HG02610 (cell line): ENCODE results near the gene MZT2B.
"Not testable (repeated sequence)": the region's sequence is repeated elsewhere in the genome, so short reads cannot be mapped to it uniquely, and the experiment has no call there.

Source experiments
- ATAC-seq: cut with Tn5 transposase; IDR thresholded peaks from one replicate; pipeline ENCODE4 v1.9.1; 2021; ENCODE audit warnings: mild to moderate bottlenecking, moderate library complexity; ENCODE audit not compliant: unreplicated experiment

MZT2B gene, protein sequence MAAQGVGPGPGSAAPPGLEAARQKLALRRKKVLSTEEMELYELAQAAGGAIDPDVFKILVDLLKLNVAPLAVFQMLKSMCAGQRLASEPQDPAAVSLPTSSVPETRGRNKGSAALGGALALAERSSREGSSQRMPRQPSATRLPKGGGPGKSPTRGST

DNA sequence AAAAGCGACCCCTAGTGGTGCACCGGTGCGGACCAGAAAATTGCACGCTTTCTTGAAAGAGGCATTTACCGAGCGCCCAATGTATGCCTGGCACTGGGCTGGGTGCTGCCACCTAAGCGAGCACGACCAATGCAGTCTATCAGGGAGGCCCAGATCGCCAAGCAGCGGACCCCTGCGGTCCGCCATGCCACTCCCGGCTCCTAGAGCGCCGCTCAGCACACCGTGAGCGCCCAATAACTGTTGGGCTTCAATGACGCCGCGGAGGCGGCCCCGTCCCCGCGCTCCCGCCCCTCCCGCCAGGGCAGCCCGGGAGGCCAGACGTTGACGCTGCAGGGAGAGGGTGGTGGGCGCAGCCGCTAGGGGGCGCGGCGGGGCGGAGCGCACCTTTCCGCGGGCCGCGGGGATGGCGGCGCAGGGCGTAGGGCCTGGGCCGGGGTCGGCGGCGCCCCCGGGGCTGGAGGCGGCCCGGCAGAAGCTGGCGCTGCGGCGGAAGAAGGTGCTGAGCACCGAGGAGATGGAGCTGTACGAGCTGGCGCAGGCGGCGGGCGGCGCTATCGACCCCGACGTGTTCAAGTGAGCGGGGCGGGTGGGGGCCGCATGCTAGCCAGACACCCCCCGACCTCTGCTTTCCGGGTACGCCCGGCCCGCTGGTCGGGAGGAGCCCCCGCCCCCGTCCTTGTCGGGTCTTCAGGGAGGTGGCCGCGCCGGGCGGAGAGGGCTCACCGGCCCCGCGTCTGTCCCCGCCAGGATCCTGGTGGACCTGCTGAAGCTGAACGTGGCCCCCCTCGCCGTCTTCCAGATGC is at the start of gene MZT2B:
Gene MZT2B (plus strand): TSS at position 383 of the 803 bp plus-strand sequence. CDS start 21 bp downstream, at position 404.
- peak; percentile 86 for ATAC-seq

DNA sequence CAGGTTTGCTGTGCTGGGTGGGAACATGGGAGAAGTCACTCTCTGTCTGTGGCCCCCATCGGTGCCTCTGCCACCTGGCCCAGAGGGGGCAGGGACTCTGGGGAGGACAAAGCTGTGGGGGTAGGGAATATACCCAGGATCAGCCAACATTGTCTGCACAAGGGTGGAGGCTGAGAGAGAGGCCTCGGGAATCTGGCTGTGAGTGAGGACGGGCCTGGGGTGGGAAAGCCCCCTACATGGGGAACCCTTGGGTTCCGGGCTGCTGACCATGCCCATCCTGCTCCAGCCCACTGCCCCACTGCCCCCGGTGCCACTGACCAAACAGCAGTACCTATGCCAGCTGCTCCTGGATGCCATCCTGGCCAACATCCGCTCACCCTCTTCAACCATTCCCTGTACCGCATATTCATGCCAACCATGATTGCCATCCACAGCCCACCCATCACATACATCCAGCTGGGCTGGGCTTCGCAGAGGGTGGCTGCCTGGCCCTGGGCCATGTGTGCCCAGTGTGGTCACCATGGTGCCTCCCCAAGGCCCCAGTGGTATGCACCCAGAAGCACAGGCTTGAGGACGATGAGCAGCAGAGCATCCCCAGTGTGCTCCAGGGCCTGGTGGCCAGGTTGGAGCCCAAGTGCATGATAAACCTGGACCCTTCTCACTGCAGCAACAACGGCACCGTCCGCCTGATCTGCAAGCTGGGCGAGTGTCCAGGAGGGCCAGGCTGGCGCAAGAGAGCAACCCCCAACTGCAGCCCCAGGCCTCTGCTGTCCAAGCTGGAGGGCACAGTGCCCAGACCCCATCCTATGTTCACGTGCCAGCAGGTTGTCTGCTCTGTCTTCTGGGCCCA is 46.1 kb upstream of the MZT2B start:
- ATAC-seq = no peak

DNA sequence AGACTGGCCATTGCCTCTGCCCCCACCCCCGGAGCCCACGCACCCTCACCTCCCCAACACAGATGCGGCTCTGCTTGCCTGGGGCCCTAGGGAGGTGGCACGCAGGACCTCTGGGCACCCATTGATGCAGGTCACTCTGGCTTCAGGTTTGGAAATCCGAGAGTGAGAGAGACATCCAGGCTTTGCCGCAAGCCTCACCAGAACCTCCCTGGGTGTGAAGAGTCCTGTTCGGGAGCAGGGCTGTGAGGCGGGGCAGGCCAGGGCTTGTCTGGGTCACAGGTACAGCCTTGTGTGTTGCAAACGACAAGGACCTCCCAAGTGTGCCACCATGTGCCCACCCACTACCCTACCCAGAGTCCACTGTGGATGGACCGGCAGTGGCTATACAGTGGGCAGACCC is 45.5 kb upstream of the MZT2B start:
- ATAC-seq = not testable (repeated sequence)

DNA sequence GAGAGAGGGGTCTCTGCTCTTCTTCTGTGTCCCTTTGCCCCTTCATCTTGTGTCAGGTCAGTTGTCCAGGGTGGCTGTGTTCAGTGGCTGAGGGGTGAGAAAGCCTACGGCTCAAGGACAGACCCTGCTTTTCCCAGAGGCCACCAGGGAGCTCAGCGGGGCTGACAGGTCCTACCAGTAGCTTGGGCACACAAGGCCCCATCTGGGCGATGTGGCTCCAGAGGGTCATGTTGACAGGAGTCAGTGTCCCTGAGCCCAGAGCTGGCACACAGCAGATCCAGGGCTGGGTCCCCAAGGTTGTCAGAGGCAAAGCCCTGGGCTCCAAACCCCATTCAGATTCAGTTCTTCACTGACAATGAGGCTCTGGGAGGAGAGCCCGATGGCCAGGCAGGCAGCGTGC is 44.9 kb upstream of the MZT2B start:
- not testable (repeated sequence) for ATAC-seq

DNA sequence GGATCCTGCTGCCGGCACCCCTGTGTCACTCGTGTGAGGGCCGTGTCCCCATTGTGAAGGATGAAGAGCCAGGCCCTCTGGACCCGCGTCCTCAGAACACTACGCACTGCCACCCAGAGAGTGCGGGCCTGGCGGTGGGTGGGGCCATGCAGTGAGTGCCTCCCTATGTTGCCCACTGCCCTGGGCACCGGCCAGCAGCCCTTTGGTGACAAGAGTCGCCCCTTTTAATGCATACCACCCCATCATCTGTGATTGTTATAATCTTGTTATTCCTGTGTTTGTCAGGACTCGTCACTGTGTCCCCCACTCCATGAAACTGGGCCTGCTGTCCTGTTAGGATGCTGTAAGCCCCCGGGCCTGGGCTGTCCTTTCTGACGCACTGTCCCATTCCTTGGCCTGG is 43.7 kb upstream of the MZT2B start:
- ATAC-seq = not testable (repeated sequence)

DNA sequence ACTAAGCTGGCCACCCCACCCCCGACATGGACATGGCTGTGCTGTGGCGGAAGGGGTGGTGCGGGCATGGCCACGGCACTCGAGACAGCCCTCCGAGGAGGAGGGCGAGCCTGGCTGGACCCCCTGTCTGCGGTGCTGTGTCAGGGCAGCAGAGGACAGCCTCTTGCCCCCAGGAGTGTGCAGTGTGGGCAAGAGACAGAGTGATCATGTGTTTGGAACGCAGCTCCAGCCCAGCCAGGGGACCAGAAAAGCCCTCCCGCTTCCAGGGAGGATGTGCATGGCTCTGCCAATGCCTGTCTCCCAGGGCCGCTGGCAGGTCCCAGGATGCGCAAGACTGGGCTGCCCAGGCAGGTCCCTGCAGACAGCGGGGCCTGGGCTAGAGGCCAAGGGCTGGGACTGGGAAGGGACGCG is 43.2 kb upstream of the MZT2B start:
- not testable (repeated sequence) for ATAC-seq

DNA sequence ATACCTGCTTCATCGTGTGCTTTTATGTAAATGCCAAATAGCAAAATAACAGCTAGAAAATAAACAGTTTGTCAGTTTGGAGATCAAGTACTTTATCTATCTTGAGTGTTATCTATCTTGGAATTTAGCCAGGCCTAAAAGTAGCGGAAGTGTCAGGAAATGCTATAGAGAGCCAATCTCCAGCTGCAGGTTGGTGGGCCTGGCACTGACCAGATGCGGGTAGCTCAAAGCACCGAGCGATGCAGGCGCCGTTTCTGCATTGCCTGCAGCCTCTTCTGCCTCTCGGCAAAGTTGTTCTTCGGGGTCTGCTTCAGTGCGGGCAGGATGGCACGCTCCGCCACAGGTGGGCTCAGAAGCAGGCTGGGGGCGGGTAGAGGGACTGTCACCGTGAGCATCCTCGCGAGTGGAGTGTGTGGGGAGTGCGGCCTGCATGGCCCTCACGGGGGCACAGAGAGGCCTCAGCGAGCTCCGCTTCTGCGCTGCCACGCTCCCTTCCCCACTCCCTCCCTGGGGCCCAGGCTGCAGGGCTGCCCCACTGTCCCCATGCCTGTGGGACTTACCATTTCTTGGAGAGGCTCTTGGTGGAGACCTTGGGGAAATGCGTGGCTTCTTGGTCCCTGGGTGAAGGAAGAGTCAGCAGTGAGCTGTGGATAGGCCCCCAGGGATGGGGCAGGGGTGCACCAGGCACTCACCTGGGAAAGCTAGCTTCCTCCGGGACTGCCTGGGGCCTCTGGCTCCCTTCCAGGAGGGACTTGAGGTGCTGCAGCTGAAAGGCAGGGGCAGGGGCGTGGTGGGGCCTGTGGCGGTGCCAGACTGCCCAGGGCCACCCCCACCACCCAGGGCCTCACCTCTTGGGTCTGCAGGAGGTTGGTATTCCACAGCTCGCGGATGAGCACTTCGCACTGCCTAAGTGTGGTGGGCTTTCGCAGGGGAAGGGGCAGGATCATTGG is 42.5 kb upstream of the MZT2B start:
- ATAC-seq = not testable (repeated sequence)

DNA sequence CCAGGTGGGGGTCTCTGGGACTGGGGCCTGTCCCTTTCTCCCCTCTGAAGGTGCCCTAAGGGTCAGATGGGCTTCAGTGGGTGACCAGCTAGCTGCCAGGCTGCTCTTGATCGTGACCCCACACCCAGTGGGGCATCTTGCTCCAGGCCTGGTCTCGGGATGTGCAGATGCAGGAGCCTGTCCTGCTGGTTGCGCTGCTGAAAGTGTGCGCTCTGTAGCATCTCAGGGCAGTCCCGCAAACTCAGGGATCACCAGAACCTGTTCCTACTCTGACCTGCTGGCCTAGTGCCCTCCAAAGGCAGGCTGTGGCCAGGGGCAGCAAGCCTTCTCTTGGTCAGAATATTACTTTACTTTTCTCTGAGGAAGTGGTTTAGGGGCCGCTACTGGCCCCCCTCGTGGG is 41.5 kb upstream of the MZT2B start:
- ATAC-seq = not testable (repeated sequence)

DNA sequence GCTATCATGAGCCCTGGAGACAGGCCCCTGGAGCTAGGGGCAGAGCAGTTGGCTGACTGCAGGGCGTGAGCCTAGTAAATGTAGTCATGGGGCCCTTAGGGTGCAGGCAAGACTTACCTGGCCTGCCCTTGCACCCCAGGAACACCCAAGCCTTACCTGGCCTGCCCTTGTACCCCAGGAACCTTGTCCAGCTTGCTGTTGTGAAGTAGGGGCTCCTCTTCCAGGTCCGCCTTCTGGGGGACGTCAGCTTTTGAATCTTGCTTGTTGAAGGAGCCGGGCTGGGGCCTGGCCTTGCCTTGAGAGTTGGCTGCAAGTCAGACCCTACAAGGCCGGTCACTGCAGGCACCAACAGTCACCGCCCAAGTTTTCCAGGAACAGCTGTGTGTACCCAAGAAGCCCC is 41.1 kb upstream of the MZT2B start:
- not testable (repeated sequence) for ATAC-seq

DNA sequence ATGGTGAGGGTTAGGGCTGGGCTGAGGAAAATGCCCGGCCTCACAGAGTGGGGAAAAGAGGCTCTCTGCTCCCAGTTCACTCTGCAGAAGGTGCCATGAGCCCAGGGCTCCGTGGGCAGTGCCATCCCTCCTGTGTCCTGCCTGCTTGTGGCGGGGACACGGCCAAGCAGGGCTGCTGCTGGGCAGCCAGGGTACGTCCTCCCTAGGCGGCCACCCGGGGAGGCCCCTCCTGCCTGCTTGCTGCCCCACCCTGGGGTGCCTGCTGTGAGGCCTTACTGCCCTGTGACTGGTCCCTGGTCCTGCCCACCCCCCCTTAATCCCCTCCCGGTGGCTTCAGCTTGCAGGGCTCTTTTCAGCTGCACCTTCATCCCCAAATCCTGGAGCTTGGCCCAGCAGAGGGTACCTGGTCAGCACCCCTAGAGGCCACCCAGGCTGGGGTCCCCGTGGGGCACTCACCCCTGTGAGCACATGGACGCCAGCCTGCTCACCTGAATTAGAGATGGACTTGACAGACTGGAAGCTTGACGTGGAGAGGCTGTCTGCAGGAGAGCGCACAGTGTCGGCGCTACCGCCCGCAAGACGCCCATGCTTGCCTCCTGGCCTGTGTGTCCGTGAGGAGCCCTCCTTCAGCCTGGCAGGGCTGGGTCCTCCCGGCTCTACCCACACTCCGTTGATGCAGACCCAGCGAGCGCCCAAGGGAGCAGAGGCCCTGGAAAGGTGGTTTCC is 40.3 kb upstream of the MZT2B start:
- ATAC-seq = not testable (repeated sequence)

DNA sequence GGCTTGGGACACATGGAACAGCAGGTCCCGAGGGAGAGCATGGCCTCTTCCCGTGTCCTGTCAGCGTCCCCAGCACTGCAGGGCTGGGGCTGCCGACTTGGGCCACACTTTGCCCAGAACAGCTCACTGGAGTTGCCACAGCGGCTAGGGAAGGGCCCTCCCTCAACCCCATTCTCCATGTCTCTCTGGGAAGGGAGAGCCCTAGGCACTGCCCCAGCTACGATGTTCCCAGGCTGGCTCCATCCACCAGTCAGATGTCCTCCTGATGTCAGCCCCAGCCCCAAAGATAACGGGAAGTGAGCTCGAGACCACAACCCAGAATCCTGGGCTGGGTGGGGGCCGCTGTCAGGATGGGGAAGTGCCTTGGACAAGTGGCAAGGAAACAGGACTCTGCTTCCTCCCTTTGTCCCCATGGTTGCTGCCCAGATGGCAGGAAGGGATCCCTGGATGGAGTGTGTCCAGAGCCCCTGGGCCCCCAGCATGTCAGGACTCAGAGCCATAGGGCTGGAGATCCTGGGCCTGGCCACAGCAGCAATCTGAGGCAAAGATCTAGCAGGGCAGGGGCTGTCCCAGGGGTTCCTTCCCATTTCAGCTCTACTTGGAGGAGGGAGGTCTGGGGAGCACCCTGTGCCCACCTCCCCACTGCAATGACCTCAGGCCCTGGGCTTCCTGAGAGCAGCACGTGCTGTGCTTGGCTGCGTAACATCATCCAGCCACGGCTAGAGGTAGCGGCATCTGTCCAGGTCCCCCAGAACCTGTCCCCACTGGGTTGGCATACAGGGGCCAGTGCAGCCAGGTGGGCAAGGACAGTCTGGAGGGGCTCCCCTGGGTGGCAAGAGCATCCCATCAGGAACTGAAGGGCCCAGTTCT is 39.4 kb upstream of the MZT2B start:
- ATAC-seq = peak; percentile 1

DNA sequence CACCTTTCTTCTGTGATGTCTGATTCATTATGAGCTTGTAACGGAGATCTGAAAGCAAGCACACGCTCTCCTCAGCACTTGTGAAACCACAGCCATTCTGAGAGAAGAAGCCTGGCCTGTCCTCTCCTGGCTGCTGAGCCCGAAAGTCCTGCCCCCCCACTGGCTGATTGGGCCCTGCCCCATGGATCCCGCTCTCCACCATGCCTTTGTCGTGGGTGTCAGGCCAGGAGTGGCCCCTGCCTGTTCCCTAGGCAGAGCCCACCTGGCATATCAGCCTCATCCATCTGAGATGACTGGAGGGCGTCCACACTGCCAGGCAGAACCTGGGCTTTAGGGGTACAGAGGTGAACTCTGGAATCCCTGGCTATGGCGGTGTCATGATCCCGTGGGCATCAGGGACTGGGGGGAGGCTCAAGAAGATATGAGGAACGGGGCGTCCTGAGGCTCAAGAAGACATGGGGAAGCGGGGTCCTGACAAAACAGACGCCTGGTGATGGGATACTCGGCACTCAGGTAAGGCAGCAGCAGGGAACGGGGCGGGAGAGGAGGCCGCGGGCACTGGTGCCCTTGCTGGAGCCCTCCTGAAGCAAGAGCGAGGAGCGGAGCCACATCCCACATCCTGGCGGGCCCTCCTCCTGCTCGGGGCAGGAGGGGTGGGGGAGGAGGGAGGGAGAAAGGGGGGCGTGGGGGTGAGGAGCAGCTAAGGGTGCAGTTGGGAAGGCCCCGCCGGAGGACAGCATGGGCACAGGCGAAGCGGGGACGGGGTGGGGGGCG is 38.6 kb upstream of the MZT2B start:
- peak; percentile 35 for ATAC-seq

DNA sequence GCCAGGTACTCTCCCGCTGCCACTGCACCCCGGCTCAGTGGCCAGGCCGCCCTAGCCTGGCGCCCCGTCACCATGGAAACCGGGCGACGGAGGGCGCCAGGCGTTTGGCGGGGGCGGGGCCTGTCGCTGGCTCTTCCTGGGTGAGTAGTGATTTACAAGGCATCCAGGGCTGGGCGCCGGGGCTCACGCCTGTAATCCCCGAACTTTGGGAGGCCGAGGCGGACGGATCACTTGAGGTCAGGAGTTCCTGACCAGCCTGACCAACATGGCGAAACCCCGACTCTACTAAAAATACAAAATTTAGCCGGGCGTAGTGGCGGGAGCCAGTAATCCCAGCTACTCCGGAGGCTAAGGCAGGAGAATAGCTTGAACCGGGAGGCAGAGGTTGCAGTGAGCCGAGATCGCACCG is 37.1 kb upstream of the MZT2B start, which contains the start of gene CCDC74B:
Gene CCDC74B (minus strand): TSS at position 107 of the 409 bp plus-strand sequence. CDS start 116 bp downstream, outside the sequence.
- peak; percentile 84 for ATAC-seq

DNA sequence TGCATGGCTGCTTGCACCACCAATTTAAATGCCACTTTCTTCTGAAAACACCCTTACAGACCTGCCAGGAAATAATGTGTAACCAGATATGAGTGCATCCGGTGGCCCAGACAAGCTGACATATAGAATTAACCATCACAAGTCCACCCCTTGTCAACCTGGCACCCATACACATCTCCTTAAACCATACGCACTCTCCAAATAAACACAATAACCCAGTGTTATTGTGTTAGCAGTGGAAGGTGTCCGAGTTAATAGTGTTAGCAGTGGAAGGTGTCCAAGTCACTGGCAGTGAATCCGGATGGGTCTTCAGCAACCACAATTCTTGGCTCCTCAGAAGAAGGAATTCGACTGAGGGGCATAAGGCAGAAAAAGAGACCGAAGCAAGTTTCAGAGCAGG is 33.5 kb upstream of the MZT2B start:
- not testable (repeated sequence) for ATAC-seq

DNA sequence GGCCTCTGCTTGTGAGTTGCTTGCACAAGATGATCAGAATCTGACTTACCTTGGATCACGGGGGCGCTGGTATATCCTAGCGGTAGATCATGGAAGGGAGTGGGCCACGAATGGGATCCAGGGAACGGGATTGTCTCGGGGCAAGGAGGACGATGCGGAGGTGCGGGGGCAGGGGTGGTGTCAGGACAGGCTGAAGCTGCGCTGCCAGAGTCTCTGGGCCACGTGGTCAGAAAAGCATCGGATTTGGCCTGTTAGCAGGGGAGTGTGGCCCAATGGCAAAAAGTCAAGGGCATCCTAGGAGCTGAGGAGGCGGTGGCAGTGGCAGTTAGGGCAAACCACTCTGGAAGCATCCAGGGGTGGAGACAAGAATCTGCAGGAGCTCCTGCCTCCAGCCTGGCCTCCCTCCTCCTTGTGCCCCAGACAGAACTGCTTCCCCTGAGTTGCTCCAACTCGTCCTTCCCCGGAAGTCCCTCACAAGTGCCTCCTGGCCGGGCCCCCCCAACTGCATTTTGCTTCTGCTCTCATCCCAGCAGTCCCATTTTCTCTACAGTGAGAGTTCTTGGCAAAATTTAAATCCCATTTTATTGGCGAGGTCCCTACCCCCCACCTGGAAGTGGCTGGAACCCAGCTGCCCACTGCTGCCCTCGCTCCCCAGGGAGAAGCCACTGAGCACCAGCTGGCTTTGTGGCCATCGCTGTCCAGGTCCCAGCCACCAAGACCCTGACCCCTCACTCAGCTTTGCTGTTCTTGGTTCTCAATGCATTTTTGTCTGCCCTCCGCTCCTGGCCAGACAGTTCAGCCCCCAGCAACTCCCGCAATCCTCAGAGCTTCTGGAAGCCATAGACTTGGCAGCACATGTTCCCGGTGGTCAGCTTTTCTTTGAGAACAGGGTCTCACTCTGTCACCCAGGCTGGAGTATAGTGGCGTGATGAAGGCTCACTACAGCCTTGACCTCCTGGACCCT is 31.6 kb upstream of the MZT2B start:
- no peak for ATAC-seq

DNA sequence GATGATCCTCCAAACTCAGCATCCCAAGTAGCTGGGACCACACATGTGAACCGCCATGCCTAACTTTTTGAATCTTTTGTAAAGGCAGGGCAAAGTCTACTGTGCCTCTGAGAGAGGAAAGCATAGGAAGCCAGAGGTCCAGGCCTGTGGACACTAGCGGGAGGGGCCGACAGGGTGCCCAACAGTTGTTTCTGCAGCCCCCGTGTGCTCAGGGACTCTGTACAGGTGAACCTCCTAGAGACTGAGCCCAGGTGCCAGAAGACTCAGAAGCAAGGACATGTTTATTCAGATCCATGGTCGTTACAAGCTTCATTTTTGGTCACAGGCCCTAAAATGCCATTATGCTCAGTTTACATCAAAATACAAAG is 30.9 kb upstream of the MZT2B start:
- ATAC-seq = not testable (repeated sequence)
